Psoas muscle (tissue), 8 donors: ENCODE results near the gene WDR81. TPM values are rescaled to one million over a fixed set of nuclear protein-coding genes. Genes with fewer than 3 reads are reported as not detected.
"Not testable (repeated sequence)": the region's sequence is repeated elsewhere in the genome, so short reads cannot be mapped to it uniquely, and the experiment has no call there.

ENCODE experiments used
- ATAC-seq, 4 donors: fragments of 200-7000 bp; cut with Tn5 transposase; one replicate each; pipeline ENCODE4 v1.9.1; 2020; ENCODE audit warnings: moderate library complexity in 3 of 4, mild to moderate bottlenecking in 2 of 4
- DNase-seq, 2 donors: peaks; one replicate each; pipeline ENCODE4 v3.0.0-alpha.2; 2020
- H3K27ac ChIP-seq: fragments of 200-600 bp; one replicate; pipeline ENCODE4 v1.8.0; 2022
- H3K27me3 ChIP-seq, 3 donors: fragments of 200-600 bp in 1 of 3; one replicate each; pipeline versions ENCODE4 v1.6.1 to v1.8.0; 2013 to 2022; ENCODE audit warnings: low read length in 2 of 3, mild to moderate bottlenecking in 2 of 3, moderate library complexity in 1 of 3; ENCODE audit not compliant: insufficient read depth in 3 of 3
- H3K36me3 ChIP-seq, 2 donors: fragments of 200-600 bp in 1 of 2; one replicate each; pipeline versions ENCODE4 v1.6.1 to v1.8.0; 2013 to 2022; ENCODE audit warnings: low read depth in 1 of 2, mild to moderate bottlenecking in 1 of 2, moderate library complexity in 1 of 2; ENCODE audit not compliant: insufficient read depth in 1 of 2
- H3K4me1 ChIP-seq: fragments of 200-600 bp; one replicate; pipeline ENCODE4 v1.8.0; 2022
- H3K4me3 ChIP-seq: fragments of 200-600 bp; one replicate; pipeline ENCODE4 v1.8.0; 2022; ENCODE audit warnings: mild to moderate bottlenecking
- H3K9me3 ChIP-seq: fragments of 200-600 bp; one replicate; pipeline ENCODE4 v1.8.0; 2022
- WGBS, 3 donors: extraction: QIAGEN DNeasy Blood & Tissue Kit; methylation state at CpG; one replicate each; pipeline versions ENCODE4 v1.1.6 to v1.1.7; 2013; 5-methylcytosine and 5-hydroxymethylcytosine counted together
- intact Hi-C, 2 donors: fragments of 100-400 bp; cut with DNase I; formaldehyde crosslinking; loops; one replicate each; pipeline versions ENCODE4 v1.11.0 to v1.14.2; 2022
- polyA plus RNA-seq, 3 donors: library from polyadenylated mRNA; stranded (reverse); fragments of 200-250 nt; gene quantifications; one replicate each; pipeline ENCODE4 v1.2.3, GENCODE V29; 2013
- total RNA-seq, 4 donors: library from RNA; stranded (reverse); fragmentation: NEBNext Ultra II Directional in 2 of 4; extraction: Animal tissue kit (Norgen Biotek cat#: 25700) in 2 of 4; gene quantifications; one replicate each; pipeline versions ENCODE4 v1.2.1 to v1.2.4, GENCODE V29; 2021 to 2023
- TF ChIP-seq, protein P1 (sequence below): fragments of 200-600 bp; IDR thresholded peaks from one replicate; pipeline ENCODE4 v1.8.0; 2022; ENCODE audit warnings: antibody characterized with exemption
- donor health status: healthy with polysubstance abuse.
- donor health status: DM: no; HTN: no; CAD: no; lungs with moderate emphysema.
- donor health status: Bipolar disorder and iron deficiency.
- donor health status: healthy.
- donor health status: DM: yes; HTN: yes; CAD: no.
- donor health status: DM: no; HTN: no; CAD: no.
- donor health status: DM: no; HTN: no; CAD: no.
- donor health status: DM: yes; HTN: yes; CAD: no.

WDR81 gene
- total and polyA plus RNA-seq, 7 donors = 15.1 to 27.9 (median 18.5) TPM

GRCh38 chr17:1736348-1737281 lies 12.1 kb downstream of the WDR81 start:
- peak; percentile 44 to 53 (median 48) for ATAC-seq
- no peak overlapping the region for H3K4me3 ChIP-seq
- intact Hi-C loops = no loop called here
- peaks cover 16% of the 10 kb centered on the region for H3K4me1 ChIP-seq
- TF ChIP-seq, protein P1, sequence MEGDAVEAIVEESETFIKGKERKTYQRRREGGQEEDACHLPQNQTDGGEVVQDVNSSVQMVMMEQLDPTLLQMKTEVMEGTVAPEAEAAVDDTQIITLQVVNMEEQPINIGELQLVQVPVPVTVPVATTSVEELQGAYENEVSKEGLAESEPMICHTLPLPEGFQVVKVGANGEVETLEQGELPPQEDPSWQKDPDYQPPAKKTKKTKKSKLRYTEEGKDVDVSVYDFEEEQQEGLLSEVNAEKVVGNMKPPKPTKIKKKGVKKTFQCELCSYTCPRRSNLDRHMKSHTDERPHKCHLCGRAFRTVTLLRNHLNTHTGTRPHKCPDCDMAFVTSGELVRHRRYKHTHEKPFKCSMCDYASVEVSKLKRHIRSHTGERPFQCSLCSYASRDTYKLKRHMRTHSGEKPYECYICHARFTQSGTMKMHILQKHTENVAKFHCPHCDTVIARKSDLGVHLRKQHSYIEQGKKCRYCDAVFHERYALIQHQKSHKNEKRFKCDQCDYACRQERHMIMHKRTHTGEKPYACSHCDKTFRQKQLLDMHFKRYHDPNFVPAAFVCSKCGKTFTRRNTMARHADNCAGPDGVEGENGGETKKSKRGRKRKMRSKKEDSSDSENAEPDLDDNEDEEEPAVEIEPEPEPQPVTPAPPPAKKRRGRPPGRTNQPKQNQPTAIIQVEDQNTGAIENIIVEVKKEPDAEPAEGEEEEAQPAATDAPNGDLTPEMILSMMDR = no peak
- no peaks in the 10 kb centered on the region for H3K27me3 ChIP-seq
- DNase-seq = peak; percentile 76 to 84
- no peaks in the 10 kb centered on the region for H3K9me3 ChIP-seq
- 61 to 66% (median 65%) methylated on average over 25 of the region's 25 CpGs for WGBS, 3 donors
- peak overlapping the region; percentile 50 for H3K27ac ChIP-seq
- peaks cover 5 to 68% of the 10 kb centered on the region in 2 donors for H3K36me3 ChIP-seq

DNA sequence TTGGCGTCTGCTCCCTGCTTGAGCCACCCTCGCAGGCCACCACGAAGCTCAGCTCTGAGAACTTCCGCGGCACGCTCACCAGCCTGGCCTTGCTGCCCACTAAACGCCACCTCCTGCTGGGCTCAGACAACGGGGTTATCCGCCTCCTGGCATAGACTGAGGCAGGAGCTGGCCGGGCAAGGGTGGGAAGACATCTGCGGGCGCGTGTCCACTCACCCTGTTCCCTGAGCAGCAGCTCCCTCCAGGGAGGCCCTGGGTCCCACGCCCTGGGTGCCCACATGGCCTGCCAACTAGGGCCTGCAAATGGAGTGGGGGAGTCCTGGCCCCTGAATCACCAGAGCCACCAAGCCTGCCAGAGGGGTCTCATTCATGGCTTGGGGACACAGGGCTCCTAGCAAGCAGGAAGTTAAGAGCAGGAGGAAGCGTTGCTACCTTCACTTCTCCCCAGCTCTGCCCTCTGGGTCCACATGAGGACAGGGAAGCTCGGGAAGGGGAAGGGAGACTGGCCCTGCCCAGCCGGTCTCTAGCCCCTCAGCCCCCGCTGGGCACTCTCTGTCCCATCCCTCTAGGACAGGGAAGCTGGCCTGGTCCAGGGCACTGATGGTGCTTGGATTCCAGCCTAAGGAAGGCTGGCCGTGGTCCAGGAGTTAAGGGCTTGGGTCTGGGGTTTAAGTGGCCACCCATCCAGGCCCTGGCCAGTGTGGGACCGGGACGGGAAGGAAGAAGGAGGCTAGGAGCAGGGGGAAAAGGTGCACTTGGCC lies 13.2 kb downstream of the WDR81 start:
- 85 to 90% (median 87%) methylated on average over 19 to 21 of the region's 21 CpGs for whole genome bisulfite sequencing, 3 donors
- DNase-seq (peak in 1 of 2 donors; percentile 20), ATAC-seq (peak in 1 of 4 donors; percentile 21)
- Histone ChIP-seq H3K4me1 (peaks cover 10% of the 10 kb centered on the region), H3K27me3 (no peaks in the 10 kb centered on the region), H3K36me3 (peaks cover 5 to 57% of the 10 kb centered on the region in 2 donors), H3K4me3 (no peak overlapping the region), H3K27ac (no peak overlapping the region), H3K9me3 (no peaks in the 10 kb centered on the region)
- TF ChIP-seq, protein P1 = no peak
- intact Hi-C loops = no loop called here

DNA sequence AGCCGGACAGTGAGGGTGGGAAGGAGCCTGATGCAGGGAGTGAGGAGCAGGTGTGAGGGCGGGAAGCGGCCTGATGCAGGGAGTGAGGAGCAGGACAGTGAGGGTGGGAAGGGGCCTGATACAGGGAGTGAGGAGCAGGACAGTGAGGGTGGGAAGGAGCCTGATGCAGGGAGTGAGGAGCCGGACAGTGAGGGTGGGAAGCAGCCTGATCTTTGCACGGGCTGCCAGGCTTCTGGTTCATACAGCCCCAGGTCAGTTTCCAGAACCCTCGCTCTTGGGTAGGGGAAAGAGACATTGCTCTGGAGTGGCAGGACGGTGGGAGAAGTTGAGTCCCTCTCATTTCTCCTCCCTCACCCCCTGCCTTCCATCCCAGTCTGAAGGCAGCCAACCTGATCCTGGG lies 17.4 kb downstream of the WDR81 start:
- H3K36me3 ChIP-seq = peaks cover 0 to 15% of the 10 kb centered on the region in 2 donors
- H3K4me1 ChIP-seq, H3K4me3 ChIP-seq, H3K9me3 ChIP-seq, DNase-seq, H3K27ac ChIP-seq, intact Hi-C loops, ATAC-seq, H3K27me3 ChIP-seq: not testable (repeated sequence)
- WGBS, 3 donors = 77 to 98% (median 91%) methylated on average over 6 to 7 of the region's 7 CpGs

- WGBS, 3 donors = 63 to 70% (median 69%) methylated on average over 9 to 10 of the region's 10 CpGs
- Histone ChIP-seq H3K27ac (no peak within 1 kb of the TSS), H3K36me3 (peaks cover 0 to 9% of the 10 kb centered on the region in 2 donors), H3K9me3 (no peaks in the 10 kb centered on the region), H3K4me1 (no peaks in the 10 kb centered on the region), H3K27me3 (no peaks in the 10 kb centered on the region), H3K4me3 (no peak within 1 kb of the TSS)
- TF ChIP-seq, protein P1 = no peak
- intact Hi-C loops = no loop called here
- ATAC-seq (no peak), DNase-seq (no peak)
Measured at GRCh38 chr17:1742371-1743087, 18.0 kb downstream of the WDR81 start, which contains the start of gene SERPINF2. SERPINF2 (plus strand) TSS chr17:1742871; CDS start chr17:1744996, 2,125 bp downstream.
